ENCODE results near the gene MC1R.
A peak's percentile ranks its signal among the peaks of the same experiment; 100 is the strongest.
"Not testable (repeated sequence)": the region's sequence is repeated elsewhere in the genome, so short reads cannot be mapped to it uniquely, and the experiment has no call there.

Gene MC1R

GRCh38 chr16:89924925-89925307 lies 6.3 kb downstream of the MC1R start:
- TF ChIP-seq CTCF (IDR thresholded peaks at IDR 0.05) = no peak
- no peak for DNase-seq
- peaks cover 31% of the 10 kb centered on the region for H3K4me1 Mint-ChIP-seq
- peak overlapping the region; percentile 79 for H3K4me3 Mint-ChIP-seq
- no peak overlapping the region for H3K27ac Mint-ChIP-seq
- no peaks in the 10 kb centered on the region for H3K9me3 Mint-ChIP-seq
- H3K27me3 Mint-ChIP-seq (ENCODE audit: low read depth, poor library complexity) = no peaks in the 10 kb centered on the region
- H3K36me3 Mint-ChIP-seq (ENCODE audit: low read depth) = peaks cover 9% of the 10 kb centered on the region

GRCh38 chr16:89925596-89926079 lies 7.0 kb downstream of the MC1R start:
- Mint-ChIP-seq H3K27me3 (ENCODE audit: low read depth, poor library complexity) (no peaks in the 10 kb centered on the region), H3K9me3 (no peaks in the 10 kb centered on the region), H3K36me3 (ENCODE audit: low read depth) (peaks cover 15% of the 10 kb centered on the region), H3K4me1 (peaks cover 24% of the 10 kb centered on the region), H3K27ac (no peak overlapping the region), H3K4me3 (peak overlapping the region; percentile 79)
- no peak for TF ChIP-seq CTCF (IDR thresholded peaks at IDR 0.05)
- DNase-seq = no peak

GRCh38 chr16:89931305-89931896 lies 12.7 kb downstream of the MC1R start:
- H3K4me1 Mint-ChIP-seq = no peaks in the 10 kb centered on the region
- no peak overlapping the region for H3K4me3 Mint-ChIP-seq
- DNase-seq = no peak
- no peaks in the 10 kb centered on the region for H3K9me3 Mint-ChIP-seq
- peaks cover 6% of the 10 kb centered on the region for H3K27me3 Mint-ChIP-seq (ENCODE audit: low read depth, poor library complexity)
- peak overlapping the region; percentile 64 for H3K27ac Mint-ChIP-seq
- peaks cover 62% of the 10 kb centered on the region for H3K36me3 Mint-ChIP-seq (ENCODE audit: low read depth)
- no peak for TF ChIP-seq CTCF (IDR thresholded peaks at IDR 0.05)

- H3K27me3 Mint-ChIP-seq (ENCODE audit: low read depth, poor library complexity) = peaks cover 6% of the 10 kb centered on the region
- H3K36me3 Mint-ChIP-seq (ENCODE audit: low read depth) = peaks cover 63% of the 10 kb centered on the region
- H3K27ac Mint-ChIP-seq = no peak overlapping the region
- H3K9me3 Mint-ChIP-seq = no peaks in the 10 kb centered on the region
- no peak overlapping the region for H3K4me3 Mint-ChIP-seq
- no peak for DNase-seq
- H3K4me1 Mint-ChIP-seq = no peaks in the 10 kb centered on the region
- TF ChIP-seq CTCF (IDR thresholded peaks at IDR 0.05) = no peak
Observed at GRCh38 chr16:89931964-89932363, 13.3 kb downstream of the MC1R start.

GRCh38 chr16:89934019-89934418 lies 15.4 kb downstream of the MC1R start:
- not testable (repeated sequence) for H3K4me3 Mint-ChIP-seq; H3K27me3 Mint-ChIP-seq (ENCODE audit: low read depth, poor library complexity); H3K27ac Mint-ChIP-seq; H3K9me3 Mint-ChIP-seq; DNase-seq
- peaks cover 66% of the 10 kb centered on the region for H3K36me3 Mint-ChIP-seq (ENCODE audit: low read depth)
- H3K4me1 Mint-ChIP-seq = peaks cover 14% of the 10 kb centered on the region

- H3K27ac Mint-ChIP-seq = no peak overlapping the region
- DNase-seq = no peak
- H3K27me3 Mint-ChIP-seq (ENCODE audit: low read depth, poor library complexity) = peaks cover 6% of the 10 kb centered on the region
- no peaks in the 10 kb centered on the region for H3K9me3 Mint-ChIP-seq
- H3K4me1 Mint-ChIP-seq = peaks cover 14% of the 10 kb centered on the region
- H3K4me3 Mint-ChIP-seq = no peak overlapping the region
- H3K36me3 Mint-ChIP-seq (ENCODE audit: low read depth) = peaks cover 57% of the 10 kb centered on the region
- TF ChIP-seq CTCF (IDR thresholded peaks at IDR 0.05) = no peak
Observed at GRCh38 chr16:89934611-89935553, 16.2 kb downstream of the MC1R start.

- not testable (repeated sequence) for H3K4me3 Mint-ChIP-seq; H3K9me3 Mint-ChIP-seq; H3K27me3 Mint-ChIP-seq (ENCODE audit: low read depth, poor library complexity); DNase-seq
- Mint-ChIP-seq H3K36me3 (ENCODE audit: low read depth) (peaks cover 51% of the 10 kb centered on the region), H3K27ac (peak overlapping the region; percentile 69), H3K4me1 (peaks cover 14% of the 10 kb centered on the region)
Observed at GRCh38 chr16:89935620-89936019, 17.0 kb downstream of the MC1R start.

Data from nephron progenitor cell (in vitro differentiated cells).